Measurements from ENCODE around the gene HSD17B14. TPM values are rescaled to one million over a fixed set of nuclear protein-coding genes. Genes with fewer than 3 reads are reported as not detected.

The HSD17B14 gene
- total and polyA plus RNA-seq, 2 of the 13 experiments (the other 11 are each of a cell fraction or from before 2014, with no cell fraction given), result 0.58 to 1.2 TPM

GRCh38 chr19:48872884-48873475 lies 36.7 kb upstream of the HSD17B14 start (continued):
- TF ChIP-seq KIAA2018 (CRISPR knock-in tag; IDR thresholded peaks at IDR 0.05; ENCODE audit: borderline replicate concordance) (no peak), ZNF446 (CRISPR knock-in tag; IDR thresholded peaks at IDR 0.05) (no peak), ZBTB7A (CRISPR knock-in tag; IDR thresholded peaks at IDR 0.05) (no peak), AKAP8 (CRISPR knock-in tag; IDR thresholded peaks at IDR 0.05) (no peak), TEAD2 (CRISPR knock-in tag; IDR thresholded peaks at IDR 0.05) (no peak), SP140L (CRISPR knock-in tag; IDR thresholded peaks at IDR 0.05; ENCODE audit: borderline replicate concordance) (no peak), BCL3 (CRISPR knock-in tag; IDR thresholded peaks at IDR 0.05) (peak; percentile 7; the same call in 1 of the 2 replicates), SAFB2 (CRISPR knock-in tag; IDR thresholded peaks at IDR 0.05; ENCODE audit: borderline replicate concordance, low read depth) (0 out of 2 replicates have a peak, but pooled peaks have one; percentile 6), ZNF646 (CRISPR knock-in tag; IDR thresholded peaks at IDR 0.05) (no peak), ZNF207 (IDR thresholded peaks at IDR 0.05; ENCODE audit: borderline replicate concordance) (no peak), ZNF589 (CRISPR knock-in tag; conservative IDR thresholded peaks at IDR 0.05) (no peak), PTBP1 (IDR thresholded peaks at IDR 0.05; ENCODE audit: low read depth, low read length, poor library complexity, severe bottlenecking) (no peak), NFKB2 (CRISPR knock-in tag; IDR thresholded peaks at IDR 0.05; ENCODE audit: borderline replicate concordance) (no peak), ISL2 (CRISPR knock-in tag; IDR thresholded peaks at IDR 0.05) (peak; percentile 43; the same call in 1 of the 2 replicates)

All from HepG2 (cell line).